GM18870 (cell line): ENCODE data around the gene GRM4.

Source experiments
- ATAC-seq: cut with Tn5 transposase; IDR thresholded peaks from one replicate; pipeline ENCODE4 v1.9.1; 2021; ENCODE audit warnings: moderate library complexity; ENCODE audit not compliant: unreplicated experiment

Gene GRM4

DNA sequence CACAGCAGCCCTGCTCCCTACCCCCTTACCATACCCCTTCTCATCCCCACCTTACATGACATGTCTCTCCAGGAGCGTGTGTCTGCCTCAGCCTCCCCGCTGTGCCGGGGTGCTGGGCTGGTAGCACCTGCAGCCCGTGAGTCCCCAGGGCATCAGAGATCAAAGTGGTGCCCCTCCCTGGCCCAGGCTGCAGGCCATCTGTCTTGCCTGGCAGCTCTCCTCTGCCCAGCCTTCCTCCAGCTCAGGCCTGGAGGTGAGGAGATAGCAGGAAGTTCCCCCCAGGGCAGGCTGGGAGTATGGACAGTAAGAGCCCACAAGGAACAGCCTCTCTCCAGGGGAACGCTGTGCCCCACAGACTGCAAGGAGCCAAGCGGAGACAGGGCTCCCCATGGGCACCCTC is 35.3 kb downstream of the GRM4 start:
- ATAC-seq, result no peak

DNA sequence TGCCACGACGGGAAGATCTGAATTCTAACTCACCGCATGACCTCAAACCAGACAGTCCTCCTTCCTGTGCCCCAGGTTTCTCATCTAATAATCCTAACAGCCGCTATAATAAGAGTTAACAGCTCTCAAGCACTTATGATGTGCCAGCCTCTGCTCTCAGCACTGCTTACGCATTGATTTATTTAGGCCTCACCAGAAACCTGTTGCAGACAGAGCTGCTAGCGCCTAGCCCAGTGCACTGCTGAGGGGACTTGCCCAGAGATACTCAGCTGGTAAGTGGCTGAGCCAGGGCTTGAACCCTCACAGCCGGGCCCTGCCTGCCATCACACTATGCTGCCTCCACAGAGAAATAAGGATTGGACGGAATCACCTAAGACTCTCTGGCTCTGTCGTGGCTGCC is 37.7 kb downstream of the GRM4 start:
- no peak for ATAC-seq

- no peak for ATAC-seq
Measured at GRCh38 chr6:34106900-34107299, 39.0 kb downstream of the GRM4 start.

DNA sequence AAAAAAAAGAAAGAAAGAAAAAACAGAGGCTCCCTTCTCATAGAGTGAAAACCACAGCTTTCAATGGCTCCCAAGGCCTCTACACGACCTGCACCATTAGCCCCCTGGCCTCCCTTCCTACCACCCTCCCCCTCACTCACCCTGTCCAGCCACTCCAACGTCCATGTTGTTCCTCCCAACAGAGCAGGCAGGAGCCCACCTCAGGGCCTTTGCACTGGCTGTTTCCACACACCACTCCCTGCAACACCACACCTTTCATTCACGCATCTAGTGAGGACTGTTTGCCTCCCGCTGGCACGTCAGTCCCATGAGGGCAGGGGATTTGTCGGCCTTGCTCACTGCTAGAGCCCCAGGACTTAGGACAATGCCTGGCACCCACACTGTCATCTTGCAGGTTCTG is 39.5 kb downstream of the GRM4 start:
- no peak for ATAC-seq

GRCh38 chr6:34104628-34105027 is 41.3 kb downstream of the GRM4 start:
- no peak for ATAC-seq

- no peak for ATAC-seq
Measured at GRCh38 chr6:34104186-34104585, 41.7 kb downstream of the GRM4 start.

- no peak for ATAC-seq
Measured at GRCh38 chr6:34103321-34103720, 42.6 kb downstream of the GRM4 start.

DNA sequence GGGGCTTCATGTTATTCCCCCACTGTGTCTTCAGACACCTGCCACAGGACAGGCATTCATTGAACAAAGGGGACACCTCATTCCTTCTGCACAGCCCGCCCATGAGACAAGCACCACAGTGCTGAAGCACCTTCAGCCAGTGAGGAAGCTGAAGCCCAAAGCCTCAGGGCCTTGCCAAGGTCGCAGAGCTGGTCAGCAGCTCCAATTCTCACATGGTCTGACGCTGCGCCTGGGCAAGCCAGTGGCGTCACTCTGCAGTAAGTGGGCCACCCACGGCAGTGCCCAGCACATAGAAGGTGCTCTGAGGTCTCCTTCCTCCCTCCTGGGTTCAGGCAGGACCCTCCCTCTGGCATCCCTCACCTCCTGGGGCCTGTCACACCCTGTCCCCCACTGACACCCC is 43.2 kb downstream of the GRM4 start:
- ATAC-seq, result no peak

GRCh38 chr6:34102099-34102656 is 43.7 kb downstream of the GRM4 start:
- ATAC-seq, result no peak

DNA sequence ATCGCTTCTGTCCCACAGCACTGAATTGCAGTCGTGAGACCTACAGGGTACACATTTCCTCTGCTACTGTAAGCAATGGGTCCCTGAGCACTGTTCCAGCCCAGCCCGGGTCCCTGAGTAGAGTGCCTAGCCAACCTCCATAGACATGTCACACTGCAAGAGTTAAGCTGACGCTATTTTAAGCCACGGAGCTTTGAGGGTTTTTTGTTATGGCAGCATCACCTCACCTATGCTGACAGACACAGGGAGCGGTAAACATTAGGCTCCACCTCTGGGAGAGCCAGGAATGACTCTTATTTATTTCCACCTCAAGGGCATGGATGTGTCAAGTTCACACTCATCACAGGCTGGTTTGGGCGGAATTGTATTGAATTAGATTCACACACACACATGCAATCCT is 45.1 kb downstream of the GRM4 start:
- ATAC-seq, result no peak

DNA sequence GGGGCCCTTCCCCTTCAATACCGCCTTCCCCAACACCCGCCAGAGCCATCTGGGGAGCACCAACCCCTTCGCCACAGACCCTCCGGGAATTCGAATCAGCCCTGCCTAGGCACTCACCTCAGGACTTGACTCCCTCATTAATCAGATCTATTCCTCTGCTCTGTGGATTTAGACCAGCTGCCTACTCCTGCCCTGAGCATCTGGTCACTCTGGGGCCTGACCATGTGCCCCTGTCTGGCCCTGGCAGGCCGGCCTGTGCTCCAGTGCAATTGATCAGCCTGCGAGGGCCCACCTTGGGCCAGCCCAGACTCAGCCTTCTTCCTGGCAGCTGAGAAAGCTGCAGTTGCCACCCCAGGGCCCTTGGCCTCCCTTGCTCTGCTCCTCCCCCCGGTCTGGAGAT is 46.0 kb downstream of the GRM4 start:
- ATAC-seq, result no peak

DNA sequence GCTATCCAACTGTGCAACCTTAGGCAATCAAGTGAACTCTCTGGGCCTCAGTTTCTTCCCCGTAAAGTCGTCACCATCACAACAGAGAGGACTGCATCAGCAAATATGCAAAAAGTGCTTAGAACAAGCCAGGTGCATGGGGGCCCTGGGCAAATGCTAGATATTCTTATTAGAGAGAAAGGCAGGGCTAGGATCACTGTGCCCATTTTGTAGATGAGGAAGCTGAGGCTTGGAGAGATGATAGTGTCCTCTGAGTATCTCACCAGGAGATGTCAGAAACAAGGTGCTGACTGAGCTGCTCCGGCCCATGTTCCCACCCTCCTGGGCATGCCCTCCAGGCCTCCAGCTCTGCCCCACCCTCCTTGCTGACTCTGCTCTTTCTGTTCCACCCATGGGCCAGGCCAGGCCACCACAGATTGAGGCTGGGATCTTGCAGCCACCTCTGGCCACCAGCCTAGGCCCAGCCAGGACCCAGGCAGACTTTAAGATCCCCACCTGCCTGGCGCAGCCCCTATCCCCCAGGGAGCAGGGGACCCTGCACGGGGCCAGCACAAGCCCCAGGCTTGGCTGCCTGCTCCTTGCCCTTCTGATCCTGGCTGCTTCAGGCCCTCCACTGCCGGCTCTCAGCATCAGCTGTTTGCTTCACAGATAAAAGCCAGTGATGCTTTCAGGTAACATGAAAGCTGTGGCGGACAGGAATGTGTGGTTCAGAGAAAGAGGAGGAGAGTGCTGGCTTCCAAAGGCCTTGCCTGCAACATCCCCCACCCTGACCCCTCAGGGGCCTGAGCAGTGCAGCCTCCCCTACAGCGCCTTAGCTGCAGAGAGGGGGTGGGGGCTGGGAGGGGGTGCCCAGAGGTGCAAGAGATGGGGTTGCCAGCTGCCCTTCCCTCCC is 47.6 kb downstream of the GRM4 start:
- no peak for ATAC-seq

DNA sequence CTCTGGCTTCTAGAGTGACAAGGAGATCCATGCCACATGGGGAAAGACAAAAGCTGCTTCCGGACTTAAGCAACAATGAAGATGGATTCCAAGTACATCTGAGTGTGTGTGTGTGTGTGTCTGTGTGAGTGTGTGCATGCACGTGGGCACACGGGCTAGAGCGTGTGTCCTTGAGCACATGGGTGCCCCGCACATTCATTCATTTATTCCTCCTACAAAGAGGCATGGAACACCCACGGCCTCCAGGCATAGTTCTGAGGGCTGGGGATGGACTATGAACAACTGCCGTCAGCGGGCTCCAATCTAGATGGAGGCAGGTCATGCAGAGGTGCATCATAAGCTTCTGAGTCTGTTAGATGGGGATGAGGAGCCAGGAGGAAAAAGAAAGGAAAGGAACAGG is 49.1 kb downstream of the GRM4 start:
- no peak for ATAC-seq

DNA sequence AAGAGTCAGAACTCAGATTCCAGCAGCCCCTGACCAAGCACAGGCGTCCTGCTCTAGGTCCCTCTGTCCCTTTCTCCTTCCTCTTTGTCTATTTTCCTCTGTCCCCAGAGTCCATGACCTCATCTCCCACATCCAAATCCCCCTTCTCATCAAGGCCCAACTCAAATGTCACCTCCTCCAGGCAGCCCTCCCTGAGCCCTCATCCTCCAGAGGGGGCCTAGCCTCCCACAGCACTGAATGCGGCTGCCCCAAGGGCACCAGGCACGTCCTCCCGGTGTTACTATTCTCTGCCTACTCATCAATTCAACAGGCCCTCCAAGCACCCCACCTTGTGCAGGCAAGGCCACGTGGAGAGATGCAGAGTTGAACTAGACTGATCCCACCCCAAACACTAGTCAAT is 49.7 kb downstream of the GRM4 start:
- no peak for ATAC-seq

DNA sequence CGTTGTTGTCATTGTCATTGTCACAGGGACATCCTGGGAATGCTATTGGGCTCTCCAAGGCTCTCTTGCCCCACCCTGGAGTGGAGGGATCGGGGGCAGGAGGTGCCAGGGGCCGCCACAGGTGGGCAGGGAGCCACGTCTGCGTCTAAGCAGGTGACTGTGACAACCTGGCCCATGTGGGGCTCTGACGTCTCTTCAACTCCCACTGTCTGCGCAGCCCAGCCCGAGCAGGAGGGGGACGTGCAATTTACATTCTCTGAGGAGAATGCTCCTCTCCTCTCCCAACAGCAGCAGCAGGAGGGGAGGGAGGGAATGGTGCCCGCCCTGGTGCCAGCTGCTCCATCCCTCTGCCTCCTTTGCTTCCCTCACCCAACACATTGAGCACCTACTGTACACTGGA is 50.1 kb downstream of the GRM4 start:
- ATAC-seq, result no peak

- no peak for ATAC-seq
Measured at GRCh38 chr6:34095136-34095505, 50.8 kb downstream of the GRM4 start.

- no peak for ATAC-seq
Measured at GRCh38 chr6:34094474-34095135, 51.3 kb downstream of the GRM4 start.

DNA sequence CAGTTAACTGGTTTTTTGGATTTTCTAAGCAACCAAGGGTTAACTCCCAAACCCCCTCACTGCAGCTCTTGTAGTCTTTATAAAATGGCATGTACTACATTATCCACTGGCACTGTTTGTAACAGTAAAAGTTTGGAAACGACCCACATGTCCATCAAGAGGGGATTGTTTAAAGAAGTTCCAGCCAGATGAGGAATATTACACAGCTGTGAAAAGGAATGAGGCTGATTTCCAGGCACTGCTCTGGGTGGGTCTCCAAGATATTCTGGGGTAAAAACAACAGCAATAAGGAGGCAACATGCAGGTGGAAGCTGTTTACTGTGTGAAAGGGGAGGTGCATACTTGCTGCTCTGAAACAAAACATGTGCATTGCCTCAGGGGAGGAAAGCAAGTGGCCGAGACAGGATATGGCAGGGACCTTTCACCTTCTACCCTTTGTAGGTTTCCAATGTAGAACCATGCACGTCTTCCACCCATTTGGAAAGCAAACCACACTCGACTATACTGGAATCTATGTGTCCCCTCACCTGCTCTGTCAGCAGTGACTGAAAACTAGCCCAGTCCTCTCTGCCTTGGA is 51.9 kb downstream of the GRM4 start:
- ATAC-seq, result no peak

GRCh38 chr6:34093206-34093605 is 52.7 kb downstream of the GRM4 start:
- ATAC-seq, result no peak

DNA sequence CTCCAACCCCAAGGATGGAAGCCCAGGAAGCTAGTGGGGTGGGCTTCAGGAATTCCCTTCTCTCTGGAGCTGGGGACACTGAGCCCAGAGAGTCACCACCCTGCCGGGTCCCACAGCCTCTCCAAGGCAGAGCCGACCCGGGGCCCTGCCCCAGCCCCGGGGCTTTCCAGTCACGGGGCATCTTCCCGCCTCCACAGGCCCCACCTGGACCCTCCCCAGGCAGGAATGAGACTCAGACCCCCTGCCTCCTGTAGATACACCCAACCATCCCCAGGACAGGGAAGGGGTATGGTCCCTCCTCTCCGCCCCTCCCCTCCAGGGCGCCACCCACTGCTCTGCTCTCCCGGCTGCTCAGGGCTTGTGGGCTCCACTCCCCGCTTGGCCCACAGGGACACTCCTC is 53.3 kb downstream of the GRM4 start:
- no peak for ATAC-seq

DNA sequence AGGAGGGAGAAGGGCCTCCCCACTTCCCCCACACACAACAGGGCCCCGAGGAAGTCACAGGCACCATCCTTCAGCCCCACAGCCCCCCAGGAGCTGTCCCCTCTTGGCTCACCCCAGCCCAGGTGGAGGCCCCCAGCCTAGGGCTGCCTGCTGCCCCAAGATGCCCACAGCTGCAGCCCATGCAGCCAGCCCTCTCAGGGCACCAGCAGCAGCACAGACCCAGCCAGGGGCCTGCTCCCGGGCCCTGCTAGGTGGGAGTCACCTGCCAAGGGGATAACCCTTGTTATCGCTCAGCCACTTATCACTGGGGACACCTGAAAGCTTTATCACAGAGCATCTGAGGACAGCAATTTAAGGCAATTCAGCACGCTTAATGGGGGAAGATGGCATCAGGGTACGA is 55.0 kb downstream of the GRM4 start:
- no peak for ATAC-seq

DNA sequence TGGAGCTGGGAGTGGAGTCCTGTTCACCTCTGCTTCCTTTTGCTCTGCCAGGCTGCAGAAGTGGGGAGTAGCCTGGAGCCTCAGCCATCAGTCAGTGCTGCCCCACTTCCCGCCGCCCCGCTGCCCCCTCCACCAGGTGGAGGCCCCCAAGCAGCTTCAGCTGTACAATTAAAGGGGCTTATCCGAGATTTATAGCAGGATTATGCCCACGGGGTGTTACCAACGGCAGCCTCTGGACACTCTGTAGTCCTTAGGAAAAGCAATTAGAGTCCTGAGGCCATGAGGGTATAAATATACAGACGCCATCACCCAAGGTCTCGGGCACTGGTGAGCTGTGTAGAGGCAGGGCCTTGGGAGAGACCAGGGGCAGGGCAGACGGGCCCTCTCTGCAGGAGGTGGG is 55.4 kb downstream of the GRM4 start:
- ATAC-seq, result no peak
